Liver (tissue), 9 donors: ENCODE data around the gene IL4. TPM values are rescaled to one million over a fixed set of nuclear protein-coding genes. Genes with fewer than 3 reads are reported as not detected.

Source experiments
- DNase-seq: peaks from one replicate; pipeline ENCODE4 v3.0.0-alpha.2; 2017; ENCODE audit warnings: low spot score
- H3K27ac ChIP-seq, 2 donors: one replicate each; pipeline ENCODE4 v1.7.0; 2013; ENCODE audit warnings: inconsistent platforms in 2 of 2, low read length in 2 of 2, control low read depth in 1 of 2, low read depth in 1 of 2, mild to moderate bottlenecking in 1 of 2
- H3K27me3 ChIP-seq, 4 donors: one replicate each; pipeline versions ENCODE4 v1.6.1 to v1.7.0; 2013; ENCODE audit warnings: low read length in 3 of 4, inconsistent platforms in 1 of 4, mild to moderate bottlenecking in 1 of 4, moderate library complexity in 1 of 4; ENCODE audit not compliant: control insufficient read depth in 4 of 4, insufficient read depth in 4 of 4
- H3K36me3 ChIP-seq, 4 donors: one replicate each; pipeline versions ENCODE4 v1.6.1 to v1.7.0; 2013; ENCODE audit warnings: low read length in 3 of 4, mild to moderate bottlenecking in 3 of 4, low read depth in 1 of 4, moderate library complexity in 1 of 4; ENCODE audit not compliant: control insufficient read depth in 4 of 4, insufficient read depth in 3 of 4
- H3K4me1 ChIP-seq, 4 donors: one replicate each; pipeline versions ENCODE4 v1.6.1 to v1.7.0; 2013; ENCODE audit warnings: low read length in 3 of 4, mild to moderate bottlenecking in 3 of 4, moderate library complexity in 1 of 4; ENCODE audit not compliant: control insufficient read depth in 4 of 4, insufficient read depth in 4 of 4
- H3K4me3 ChIP-seq, 3 donors: one replicate each; pipeline versions ENCODE4 v1.6.1 to v1.7.0; 2013; ENCODE audit warnings: low read length in 3 of 3, control low read depth in 1 of 3, low read depth in 1 of 3, mild to moderate bottlenecking in 1 of 3
- H3K9ac ChIP-seq, 2 donors: one replicate each; pipeline ENCODE4 v1.7.0; 2013; ENCODE audit warnings: low read length in 2 of 2, mild to moderate bottlenecking in 2 of 2, moderate library complexity in 2 of 2, control low read depth in 1 of 2, low read depth in 1 of 2
- H3K9me3 ChIP-seq, 4 donors: one replicate each; pipeline versions ENCODE4 v1.6.1 to v1.7.0; 2013; ENCODE audit warnings: low read length in 3 of 4; ENCODE audit not compliant: control insufficient read depth in 4 of 4
- CTCF ChIP-seq: fragments of 150-350 bp; IDR thresholded peaks from 2 replicates; pipeline ENCODE4 v1.5.1; 2017; ENCODE audit warnings: improper control_type of control experiment, low read depth, low read length; ENCODE audit not compliant: missing input control
- EGR1 ChIP-seq, 2 donors: IDR thresholded peaks; 2 replicates each; pipeline ENCODE4 v1.6.1; 2016 to 2018; ENCODE audit warnings: antibody characterized with exemption in 2 of 2, low read depth in 2 of 2
- FOXA1 ChIP-seq: IDR thresholded peaks from 2 replicates; pipeline ENCODE4 v1.6.1; 2016; ENCODE audit warnings: antibody characterized with exemption
- FOXA2 ChIP-seq: IDR thresholded peaks from 2 replicates; pipeline ENCODE4 v1.6.1; 2016; ENCODE audit warnings: antibody characterized with exemption
- GABPA ChIP-seq, 2 donors: IDR thresholded peaks in 1 of 2; conservative IDR thresholded peaks in 1 of 2; 2 replicates each; pipeline ENCODE4 v1.6.1; 2016; ENCODE audit warnings: antibody characterized with exemption in 2 of 2, mild to moderate bottlenecking in 1 of 2, moderate library complexity in 1 of 2
- HNF4A ChIP-seq, 2 donors: conservative IDR thresholded peaks; 2 replicates each; pipeline ENCODE4 v1.6.1; 2016; ENCODE audit warnings: antibody characterized with exemption in 2 of 2, mild to moderate bottlenecking in 2 of 2
- HNF4G ChIP-seq: IDR thresholded peaks from 2 replicates; pipeline ENCODE4 v1.6.1; 2016; ENCODE audit warnings: antibody characterized with exemption
- JUND ChIP-seq, 2 donors: IDR thresholded peaks; 2 replicates each; pipeline ENCODE4 v1.6.1; 2016; ENCODE audit warnings: antibody characterized with exemption in 2 of 2
- NR2F2 ChIP-seq: IDR thresholded peaks from 2 replicates; pipeline ENCODE4 v1.6.1; 2016; ENCODE audit warnings: antibody characterized with exemption
- REST ChIP-seq: IDR thresholded peaks from 2 replicates; pipeline ENCODE4 v1.6.1; 2016; ENCODE audit warnings: antibody characterized with exemption, mild to moderate bottlenecking
- RXRA ChIP-seq, 2 donors: IDR thresholded peaks; 2 replicates each; pipeline ENCODE4 v1.6.1; 2017 to 2018; ENCODE audit warnings: antibody characterized with exemption in 2 of 2, mild to moderate bottlenecking in 1 of 2
- SP1 ChIP-seq: IDR thresholded peaks from 2 replicates; pipeline ENCODE4 v1.6.1; 2018; ENCODE audit warnings: antibody characterized with exemption, mild to moderate bottlenecking
- TAF1 ChIP-seq: conservative IDR thresholded peaks from 2 replicates; pipeline ENCODE4 v1.6.1; 2016; ENCODE audit warnings: antibody characterized with exemption, mild to moderate bottlenecking
- YY1 ChIP-seq: IDR thresholded peaks from 2 replicates; pipeline ENCODE4 v1.6.1; 2016; ENCODE audit warnings: antibody characterized with exemption, mild to moderate bottlenecking
- WGBS: extraction: QIAGEN DNeasy Blood & Tissue Kit; methylation state at CpG from one replicate; pipeline ENCODE4 v1.1.7; 2013; 5-methylcytosine and 5-hydroxymethylcytosine counted together
- polyA plus RNA-seq, 2 donors: library from polyadenylated mRNA; stranded (reverse) in 1 of 2; unstranded in 1 of 2; fragments of 200-250 nt in 1 of 2; fragments of >200 nt in 1 of 2; fragmentation: Nextera tagmentation in 1 of 2; extraction: Ambion mirVana in 1 of 2; gene quantifications; one replicate each; pipeline versions ENCODE4 v1.2.1 to v1.2.3, GENCODE V29; 2013 to 2015
- total RNA-seq, 2 donors: library from RNA; depleted of rRNA; stranded (reverse); fragments of >200 nt; gene quantifications; one replicate each; pipeline ENCODE4 v1.2.3, GENCODE V29; 2014
- TF ChIP-seq, protein P1 (sequence below): IDR thresholded peaks from 2 replicates; pipeline ENCODE4 v1.6.1; 2016; ENCODE audit warnings: antibody characterized with exemption
- TF ChIP-seq, protein P2 (sequence below): IDR thresholded peaks from 2 replicates; pipeline ENCODE4 v1.6.1; 2016; ENCODE audit warnings: antibody characterized with exemption
- TF ChIP-seq, protein P3 (sequence below): IDR thresholded peaks from 2 replicates; pipeline ENCODE4 v1.6.1; 2016; ENCODE audit warnings: antibody characterized with exemption
- donor health status: healthy.
- donor health status: healthy.
- donor health status: healthy.
- donor health status: healthy.
- donor health status: healthy.

The IL4 gene
- total and polyA plus RNA-seq, 4 donors = not detected

GRCh38 chr5:132684922-132685720 is 11.3 kb downstream of the IL4 start:
- H3K9ac ChIP-seq = no peak overlapping the region
- TF ChIP-seq HNF4A (conservative IDR thresholded peaks at IDR 0.05) (no peak), SP1 (no peak), EGR1 (IDR thresholded peaks at IDR 0.05; ENCODE audit: low read depth in 2 of 2) (no peak), TAF1 (no peak), FOXA2 (no peak), JUND (IDR thresholded peaks at IDR 0.05) (no peak), REST (no peak), GABPA (IDR thresholded peaks at IDR 0.05 in 1 of 2, conservative IDR thresholded peaks at IDR 0.05 in 1 of 2) (no peak), YY1 (no peak), HNF4G (no peak), NR2F2 (no peak), RXRA (IDR thresholded peaks at IDR 0.05) (no peak), FOXA1 (no peak), CTCF (no peak)
- TF ChIP-seq, protein P1, sequence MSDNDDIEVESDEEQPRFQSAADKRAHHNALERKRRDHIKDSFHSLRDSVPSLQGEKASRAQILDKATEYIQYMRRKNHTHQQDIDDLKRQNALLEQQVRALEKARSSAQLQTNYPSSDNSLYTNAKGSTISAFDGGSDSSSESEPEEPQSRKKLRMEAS = no peak
- TF ChIP-seq, protein P2, sequence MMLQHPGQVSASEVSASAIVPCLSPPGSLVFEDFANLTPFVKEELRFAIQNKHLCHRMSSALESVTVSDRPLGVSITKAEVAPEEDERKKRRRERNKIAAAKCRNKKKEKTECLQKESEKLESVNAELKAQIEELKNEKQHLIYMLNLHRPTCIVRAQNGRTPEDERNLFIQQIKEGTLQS = no peak
- TF ChIP-seq, protein P3, sequence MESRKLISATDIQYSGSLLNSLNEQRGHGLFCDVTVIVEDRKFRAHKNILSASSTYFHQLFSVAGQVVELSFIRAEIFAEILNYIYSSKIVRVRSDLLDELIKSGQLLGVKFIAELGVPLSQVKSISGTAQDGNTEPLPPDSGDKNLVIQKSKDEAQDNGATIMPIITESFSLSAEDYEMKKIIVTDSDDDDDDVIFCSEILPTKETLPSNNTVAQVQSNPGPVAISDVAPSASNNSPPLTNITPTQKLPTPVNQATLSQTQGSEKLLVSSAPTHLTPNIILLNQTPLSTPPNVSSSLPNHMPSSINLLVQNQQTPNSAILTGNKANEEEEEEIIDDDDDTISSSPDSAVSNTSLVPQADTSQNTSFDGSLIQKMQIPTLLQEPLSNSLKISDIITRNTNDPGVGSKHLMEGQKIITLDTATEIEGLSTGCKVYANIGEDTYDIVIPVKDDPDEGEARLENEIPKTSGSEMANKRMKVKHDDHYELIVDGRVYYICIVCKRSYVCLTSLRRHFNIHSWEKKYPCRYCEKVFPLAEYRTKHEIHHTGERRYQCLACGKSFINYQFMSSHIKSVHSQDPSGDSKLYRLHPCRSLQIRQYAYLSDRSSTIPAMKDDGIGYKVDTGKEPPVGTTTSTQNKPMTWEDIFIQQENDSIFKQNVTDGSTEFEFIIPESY = no peak
- H3K4me3 ChIP-seq = no peak overlapping the region
- H3K36me3 ChIP-seq = no peaks in the 10 kb centered on the region
- WGBS = 92% methylated on average over 12 of the region's 12 CpGs
- H3K27me3 ChIP-seq = no peaks in the 10 kb centered on the region
- H3K27ac ChIP-seq = no peak overlapping the region
- no peak for DNase-seq
- H3K9me3 ChIP-seq = no peaks in the 10 kb centered on the region
- H3K4me1 ChIP-seq = no peaks in the 10 kb centered on the region
